GM19240 (cell line): Measurements from ENCODE around the gene TRIOBP.

Experiments
- DNase-seq: peaks from one replicate; pipeline ENCODE4 v3.0.0; 2011; ENCODE audit warnings: low spot score; ENCODE audit not compliant: insufficient read length

Gene TRIOBP

DNA sequence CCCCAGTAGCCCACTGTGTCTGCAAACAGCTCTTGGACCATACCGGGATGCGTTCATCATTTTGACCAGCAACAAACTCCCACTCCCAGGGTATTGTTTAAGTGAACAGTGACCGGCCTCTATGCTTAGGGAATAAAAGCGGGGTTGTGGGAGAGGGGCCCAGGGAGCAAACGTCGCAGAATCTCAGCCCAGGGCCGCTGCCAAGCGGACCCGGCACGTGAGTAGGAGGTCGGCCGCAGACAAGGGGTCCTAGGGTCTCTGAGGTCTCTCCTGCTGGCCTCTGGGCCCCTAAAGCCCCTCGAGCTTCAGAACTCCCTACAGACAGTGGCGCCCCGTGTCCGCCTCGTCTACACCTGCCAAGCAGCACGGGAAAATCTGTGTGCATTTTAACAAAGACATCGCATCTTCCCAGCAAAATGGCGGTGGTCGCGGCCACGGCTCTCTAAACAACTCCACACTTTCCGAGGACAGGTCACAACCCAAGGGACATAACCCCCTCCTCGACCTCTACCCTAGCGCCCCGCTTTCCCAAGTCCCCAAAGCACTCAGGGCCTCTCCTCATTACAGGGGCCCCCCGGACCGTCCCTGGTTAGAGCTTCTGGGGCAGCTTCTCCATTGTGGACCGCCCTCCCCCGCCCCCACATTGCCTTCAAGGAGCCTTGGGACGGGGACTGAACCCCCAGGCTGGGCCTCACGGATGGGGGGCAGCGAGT, 106.9 kb downstream of the TRIOBP start:
- no peak for DNase-seq

DNA sequence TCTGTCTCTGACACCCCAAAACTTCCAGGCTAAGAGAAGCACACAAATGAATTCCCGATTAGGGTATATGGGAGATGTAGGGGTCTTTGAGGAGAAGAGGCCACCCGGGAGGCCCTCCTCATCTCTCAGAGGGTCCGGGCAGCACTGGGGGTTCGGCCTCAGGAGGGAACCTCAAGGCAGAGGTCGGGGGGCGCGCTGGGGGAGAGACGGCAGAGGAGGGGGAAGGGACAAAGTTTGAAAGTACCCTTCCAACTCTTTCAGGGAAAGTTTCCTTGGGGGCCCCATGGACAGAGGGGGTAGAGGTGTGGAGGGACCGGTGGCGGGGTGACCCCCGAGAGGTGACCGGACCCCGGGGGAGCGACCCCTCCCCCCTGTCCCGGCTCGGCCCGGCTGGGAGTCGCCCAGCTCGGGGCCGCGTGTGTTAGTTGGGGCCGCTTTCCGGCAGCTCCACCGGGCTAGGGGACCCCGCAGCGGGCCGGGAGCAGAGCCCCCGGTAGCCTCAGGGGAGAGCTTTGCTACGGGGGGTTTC, 107.6 kb downstream of the TRIOBP start:
- no peak for DNase-seq

DNA sequence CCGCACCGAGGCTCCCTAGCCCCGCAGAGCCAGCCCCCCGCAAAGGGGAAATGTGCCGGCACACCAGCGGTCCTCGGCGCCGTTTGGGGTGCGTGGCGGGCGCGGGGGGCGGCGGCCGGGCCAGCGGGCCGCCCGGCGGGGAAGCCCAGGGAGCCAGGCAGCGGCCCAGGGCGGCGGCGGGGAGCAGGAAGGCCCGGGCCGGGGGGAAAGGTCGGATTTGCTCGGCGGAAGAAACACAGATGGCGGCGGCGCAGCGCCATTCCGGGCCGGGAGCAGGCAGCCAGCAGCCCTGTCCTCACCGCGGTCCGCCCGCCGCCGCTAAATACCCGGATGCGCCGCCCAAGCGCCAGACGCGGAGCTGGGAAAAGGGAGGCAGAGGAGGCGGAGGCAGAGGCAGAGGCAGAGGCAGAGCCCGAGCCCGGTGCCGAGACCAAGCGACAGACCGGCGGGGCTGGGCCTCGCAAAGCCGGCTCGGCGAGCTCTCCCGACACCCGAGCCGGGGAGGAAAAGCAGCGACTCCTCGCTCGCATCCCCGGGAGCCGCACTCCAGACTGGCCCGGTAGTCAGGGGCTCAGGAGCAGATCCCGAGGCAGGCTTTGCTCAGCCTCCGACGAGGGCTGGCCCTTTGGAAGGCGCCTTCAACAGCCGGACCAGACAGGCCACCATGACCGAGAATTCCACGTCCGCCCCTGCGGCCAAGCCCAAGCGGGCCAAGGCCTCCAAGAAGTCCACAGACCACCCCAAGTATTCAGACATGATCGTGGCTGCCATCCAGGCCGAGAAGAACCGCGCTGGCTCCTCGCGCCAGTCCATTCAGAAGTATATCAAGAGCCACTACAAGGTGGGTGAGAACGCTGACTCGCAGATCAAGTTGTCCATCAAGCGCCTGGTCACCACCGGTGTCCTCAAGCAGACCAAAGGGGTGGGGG, 108.3 kb downstream of the TRIOBP start:
- DNase-seq, result no peak

DNA sequence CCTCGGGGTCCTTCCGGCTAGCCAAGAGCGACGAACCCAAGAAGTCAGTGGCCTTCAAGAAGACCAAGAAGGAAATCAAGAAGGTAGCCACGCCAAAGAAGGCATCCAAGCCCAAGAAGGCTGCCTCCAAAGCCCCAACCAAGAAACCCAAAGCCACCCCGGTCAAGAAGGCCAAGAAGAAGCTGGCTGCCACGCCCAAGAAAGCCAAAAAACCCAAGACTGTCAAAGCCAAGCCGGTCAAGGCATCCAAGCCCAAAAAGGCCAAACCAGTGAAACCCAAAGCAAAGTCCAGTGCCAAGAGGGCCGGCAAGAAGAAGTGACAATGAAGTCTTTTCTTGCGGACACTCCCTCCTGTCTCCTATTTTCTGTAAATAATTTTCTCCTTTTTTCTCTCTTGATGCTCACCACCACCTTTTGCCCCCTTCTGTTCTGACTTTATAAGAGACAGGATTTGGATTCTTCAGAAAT, 109.0 kb downstream of the TRIOBP start:
- DNase-seq, result no peak

DNA sequence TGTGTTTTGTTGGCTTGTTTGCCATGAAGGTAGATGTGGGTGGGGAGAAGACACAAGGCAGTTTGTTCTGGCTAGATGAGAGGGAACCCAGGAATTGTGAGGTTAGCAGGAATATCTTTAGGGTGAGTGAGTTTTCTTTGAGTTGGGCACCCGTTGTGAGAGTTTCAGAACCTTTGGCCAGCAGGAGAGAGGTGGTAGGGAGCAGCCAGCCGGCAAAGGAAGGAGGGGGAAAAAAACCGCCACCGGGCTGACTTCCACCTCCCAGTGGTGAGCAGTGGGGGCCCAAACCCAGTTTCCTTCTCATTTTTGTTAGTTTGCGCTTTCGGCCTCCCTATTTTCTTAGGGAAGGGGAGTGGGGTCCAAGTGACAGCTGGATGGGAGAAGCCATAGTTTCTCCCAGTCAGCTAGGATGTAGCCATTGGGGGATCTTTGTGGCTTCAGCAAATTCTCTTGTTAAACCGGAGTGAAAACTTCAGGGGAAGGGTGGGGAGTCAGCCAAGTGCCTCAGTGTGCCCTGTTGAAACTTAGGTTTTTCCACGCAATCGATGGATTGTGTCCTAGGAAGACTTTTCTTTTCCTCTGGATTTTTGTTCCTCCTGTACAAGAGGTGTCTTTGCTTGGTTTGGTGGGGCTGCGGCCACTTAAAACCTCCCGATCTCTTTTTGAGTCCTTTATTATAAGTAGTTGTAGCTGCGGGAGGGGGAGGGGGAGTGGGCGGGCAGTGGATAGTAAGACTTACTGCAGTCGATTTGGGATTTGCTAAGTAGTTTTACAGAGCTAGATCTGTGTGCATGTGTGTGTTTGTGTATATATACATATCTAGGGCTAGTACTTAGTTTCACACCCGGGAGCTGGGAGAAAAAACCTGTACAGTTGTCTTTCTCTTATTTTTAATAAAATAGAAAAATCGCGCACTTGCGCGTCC, 109.8 kb downstream of the TRIOBP start:
- no peak for DNase-seq

DNA sequence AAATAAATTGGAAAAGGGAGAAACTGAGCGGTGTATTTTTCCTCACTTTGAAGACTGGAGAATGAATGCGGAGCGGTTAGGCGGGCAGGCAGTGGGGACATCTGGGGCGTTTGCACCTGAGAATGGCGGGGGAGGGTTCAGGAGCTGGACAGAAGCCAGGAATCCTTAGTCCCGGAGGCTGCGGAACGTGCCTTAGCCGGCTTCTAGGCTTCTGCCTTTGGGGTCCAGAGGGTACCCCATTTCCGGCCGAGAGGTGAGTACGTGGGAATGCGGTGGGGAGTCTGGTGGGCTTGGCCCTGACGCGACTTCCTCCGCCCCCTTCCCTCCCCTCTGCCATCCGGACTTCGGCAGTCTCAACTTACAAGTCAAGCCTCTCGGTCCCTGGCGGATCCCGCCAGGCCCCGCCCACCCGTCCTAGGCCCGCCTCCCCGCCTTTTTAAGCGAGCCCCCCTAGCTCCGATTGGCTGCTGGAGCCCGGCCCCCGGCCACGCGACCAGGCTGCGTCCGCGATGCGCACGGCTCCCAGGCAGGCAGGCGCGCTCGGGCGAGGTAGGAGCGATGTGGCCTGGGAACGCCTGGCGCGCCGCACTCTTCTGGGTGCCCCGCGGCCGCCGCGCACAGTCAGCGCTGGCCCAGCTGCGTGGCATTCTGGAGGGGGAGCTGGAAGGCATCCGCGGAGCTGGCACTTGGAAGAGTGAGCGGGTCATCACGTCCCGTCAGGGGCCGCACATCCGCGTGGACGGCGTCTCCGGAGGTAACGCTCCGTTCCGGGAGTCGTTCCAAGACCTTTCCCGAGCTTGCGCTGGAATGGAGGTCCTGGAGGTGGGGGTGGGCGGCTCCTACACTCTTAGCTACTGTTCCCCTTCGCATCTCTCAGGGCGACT, 110.8 kb downstream of the TRIOBP start, which contains the start of gene GCAT:
Gene GCAT, plus strand, starts transcription at position 525 of the 884 bp plus-strand sequence. Its CDS starts 34 bp downstream, at position 559.
- peak; percentile 99 for DNase-seq

DNA sequence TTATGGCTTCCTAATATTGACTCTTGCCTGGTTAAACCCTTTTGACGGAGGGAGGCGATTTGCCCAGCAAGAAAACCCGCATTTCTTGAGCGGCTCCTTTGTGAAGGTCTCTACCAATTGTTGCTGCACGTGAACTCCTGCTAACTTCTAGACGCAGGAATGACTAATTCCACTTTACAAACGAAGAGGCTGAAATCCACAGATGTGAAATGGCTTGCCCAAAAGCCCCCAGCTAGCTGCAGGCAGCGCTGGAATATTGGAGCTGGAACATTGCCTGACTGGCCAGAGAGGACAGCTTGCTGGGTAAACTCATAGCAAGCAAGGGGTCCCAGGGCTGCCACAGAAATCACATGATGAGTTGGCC, 111.4 kb downstream of the TRIOBP start:
- no peak for DNase-seq

DNA sequence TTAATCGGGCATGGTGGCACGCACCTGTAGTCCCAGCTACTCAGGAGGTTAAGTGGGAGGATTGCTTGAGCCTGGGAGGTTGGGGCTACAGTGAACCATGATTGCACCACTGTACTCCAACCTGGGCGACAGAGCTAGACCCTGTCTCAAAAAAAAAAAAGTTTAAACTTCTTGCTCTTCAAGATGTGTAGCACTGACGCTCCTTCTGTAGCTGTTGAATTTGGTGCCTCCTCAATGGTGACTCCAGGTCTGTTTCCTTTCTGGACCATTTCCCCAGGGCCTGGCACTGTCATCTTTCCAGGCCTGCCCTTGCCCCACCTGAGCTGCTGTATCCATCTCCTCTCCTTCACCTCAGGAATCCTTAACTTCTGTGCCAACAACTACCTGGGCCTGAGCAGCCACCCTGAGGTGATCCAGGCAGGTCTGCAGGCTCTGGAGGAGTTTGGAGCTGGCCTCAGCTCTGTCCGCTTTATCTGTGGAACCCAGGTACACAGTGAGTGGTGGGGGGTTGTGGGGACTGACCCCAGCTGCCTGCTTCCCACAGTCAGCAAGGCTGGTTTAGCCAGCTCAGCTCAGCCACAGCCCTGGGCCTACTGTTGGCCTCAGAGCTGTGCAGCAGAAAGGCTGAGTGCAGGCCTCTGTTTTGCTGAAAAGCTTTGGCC, 113.0 kb downstream of the TRIOBP start:
- no peak for DNase-seq

DNA sequence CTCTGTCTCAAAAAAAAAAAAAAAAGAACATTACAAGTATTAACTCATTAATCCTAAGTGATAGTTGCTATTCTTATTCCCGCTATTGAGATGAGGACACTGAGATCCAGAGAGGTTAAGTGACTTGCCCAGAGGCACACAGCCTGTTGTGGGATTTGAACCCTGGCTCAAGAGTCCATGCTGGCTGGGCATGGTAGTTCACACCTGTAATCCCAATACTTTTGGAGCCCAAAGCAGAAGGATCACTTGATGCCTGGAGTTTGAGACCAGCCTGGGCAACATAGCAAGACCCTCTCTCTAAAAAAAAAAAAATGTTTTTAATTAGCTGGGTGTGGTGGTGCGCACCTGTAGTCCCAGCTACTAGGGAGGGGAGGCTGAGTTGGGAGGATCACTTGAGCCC, 115.0 kb downstream of the TRIOBP start:
- DNase-seq, result no peak

DNA sequence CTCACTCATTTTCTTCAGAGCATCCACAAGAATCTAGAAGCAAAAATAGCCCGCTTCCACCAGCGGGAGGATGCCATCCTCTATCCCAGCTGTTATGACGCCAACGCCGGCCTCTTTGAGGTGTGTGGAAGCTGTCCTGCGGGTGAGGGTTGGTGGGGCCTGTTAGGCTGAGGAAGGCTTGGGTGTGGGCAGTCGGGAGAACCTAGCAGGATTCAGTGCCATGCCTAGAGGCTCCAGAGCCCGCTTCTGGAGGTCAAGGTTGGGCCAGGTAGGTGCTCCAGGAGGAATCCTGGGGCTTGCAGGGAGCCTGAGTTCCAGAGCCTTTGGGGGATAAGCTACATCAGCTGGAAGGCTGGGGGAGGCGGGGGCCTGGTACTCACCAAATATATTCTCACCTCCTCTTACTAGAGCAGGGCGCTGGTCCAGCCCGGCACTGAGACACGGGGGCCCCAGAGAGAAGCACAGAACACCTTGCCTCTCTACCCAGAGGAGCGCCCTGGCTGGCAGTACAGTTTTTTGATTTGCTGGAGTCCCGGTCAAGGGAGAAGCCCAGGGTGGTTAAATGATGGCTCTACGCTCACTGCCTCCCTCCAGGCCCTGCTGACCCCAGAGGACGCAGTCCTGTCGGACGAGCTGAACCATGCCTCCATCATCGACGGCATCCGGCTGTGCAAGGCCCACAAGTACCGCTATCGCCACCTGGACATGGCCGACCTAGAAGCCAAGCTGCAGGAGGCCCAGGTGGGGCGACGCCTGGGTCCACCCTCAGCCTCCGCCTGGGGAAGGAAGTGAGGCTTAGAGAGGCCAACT, 116.2 kb downstream of the TRIOBP start:
- DNase-seq, result no peak

DNA sequence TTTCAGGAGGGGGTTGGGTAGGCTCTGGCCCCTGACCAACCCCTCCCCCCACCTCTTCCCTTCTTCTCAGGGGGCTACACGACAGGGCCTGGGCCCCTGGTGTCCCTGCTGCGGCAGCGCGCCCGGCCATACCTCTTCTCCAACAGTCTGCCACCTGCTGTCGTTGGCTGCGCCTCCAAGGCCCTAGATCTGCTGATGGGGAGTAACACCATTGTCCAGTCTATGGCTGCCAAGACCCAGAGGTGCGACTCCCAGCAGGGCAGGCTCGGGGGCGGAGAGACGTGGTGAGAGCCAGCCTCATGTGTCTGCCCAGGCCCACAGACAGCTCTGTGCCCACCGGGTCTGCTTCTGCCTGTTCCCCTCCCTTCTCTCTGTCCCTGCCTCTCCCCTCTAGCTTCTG, 118.7 kb downstream of the TRIOBP start:
- no peak for DNase-seq

DNA sequence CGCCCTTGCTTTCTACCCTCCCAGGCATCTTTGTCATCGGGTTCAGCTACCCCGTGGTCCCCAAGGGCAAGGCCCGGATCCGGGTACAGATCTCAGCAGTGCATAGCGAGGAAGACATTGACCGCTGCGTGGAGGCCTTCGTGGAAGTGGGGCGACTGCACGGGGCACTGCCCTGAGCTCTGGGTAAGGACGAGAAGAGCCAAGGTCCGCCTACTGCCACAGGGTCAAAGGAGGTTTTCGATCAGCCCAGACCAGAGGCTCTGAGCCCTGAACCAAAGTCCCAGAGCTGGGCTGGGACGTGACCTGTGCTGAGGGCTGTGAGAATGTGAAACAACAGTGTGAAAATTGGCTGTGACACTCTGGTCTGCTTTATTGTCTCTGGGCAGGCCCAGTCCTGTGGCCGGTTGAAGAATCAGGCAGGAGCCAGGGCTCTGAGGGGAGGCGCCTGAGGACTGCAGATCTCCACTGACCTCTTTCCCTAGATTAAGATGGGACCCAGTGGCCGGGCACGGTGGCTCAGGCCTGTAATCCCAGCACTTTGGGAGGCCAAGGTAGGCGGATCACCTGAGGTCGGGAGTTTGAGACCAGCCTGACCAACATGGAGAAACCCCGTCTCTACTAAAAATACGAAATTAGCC, 119.8 kb downstream of the TRIOBP start:
- no peak for DNase-seq

DNA sequence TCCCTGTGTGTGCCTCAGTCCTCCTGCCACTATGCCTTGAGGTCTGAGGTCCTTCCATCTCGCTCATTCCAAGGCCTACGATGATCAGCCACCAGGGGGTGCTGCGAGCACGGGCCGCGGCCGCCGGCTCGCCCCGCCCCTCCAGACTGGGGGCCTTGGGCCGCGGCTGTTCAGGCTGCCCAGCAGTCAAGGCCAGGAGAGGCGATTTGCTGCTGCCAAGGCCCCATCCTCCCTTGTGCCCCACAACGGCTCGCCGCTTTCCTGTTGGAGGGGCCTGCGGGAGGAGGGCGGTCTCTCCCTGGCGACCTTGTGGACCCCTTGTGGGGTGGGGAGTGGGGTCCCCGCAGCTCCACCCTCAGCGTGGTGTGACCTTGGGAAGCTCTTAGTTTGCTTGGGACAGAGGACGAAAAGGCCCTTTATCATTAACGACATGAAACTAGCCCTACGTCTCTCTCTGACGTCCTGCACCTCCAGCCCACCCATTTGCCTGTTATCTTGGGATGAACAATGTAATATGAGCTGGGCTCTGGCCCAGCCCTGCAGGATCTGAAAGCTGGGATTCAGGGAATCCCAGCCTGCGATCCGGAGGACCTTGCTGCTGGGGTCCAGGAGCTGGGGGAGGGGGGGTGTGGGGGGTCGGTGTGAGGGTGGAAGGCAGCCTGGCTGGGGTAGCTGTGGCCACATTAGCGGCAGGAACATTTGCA, 121.0 kb downstream of the TRIOBP start:
- peak; percentile 88 for DNase-seq

DNA sequence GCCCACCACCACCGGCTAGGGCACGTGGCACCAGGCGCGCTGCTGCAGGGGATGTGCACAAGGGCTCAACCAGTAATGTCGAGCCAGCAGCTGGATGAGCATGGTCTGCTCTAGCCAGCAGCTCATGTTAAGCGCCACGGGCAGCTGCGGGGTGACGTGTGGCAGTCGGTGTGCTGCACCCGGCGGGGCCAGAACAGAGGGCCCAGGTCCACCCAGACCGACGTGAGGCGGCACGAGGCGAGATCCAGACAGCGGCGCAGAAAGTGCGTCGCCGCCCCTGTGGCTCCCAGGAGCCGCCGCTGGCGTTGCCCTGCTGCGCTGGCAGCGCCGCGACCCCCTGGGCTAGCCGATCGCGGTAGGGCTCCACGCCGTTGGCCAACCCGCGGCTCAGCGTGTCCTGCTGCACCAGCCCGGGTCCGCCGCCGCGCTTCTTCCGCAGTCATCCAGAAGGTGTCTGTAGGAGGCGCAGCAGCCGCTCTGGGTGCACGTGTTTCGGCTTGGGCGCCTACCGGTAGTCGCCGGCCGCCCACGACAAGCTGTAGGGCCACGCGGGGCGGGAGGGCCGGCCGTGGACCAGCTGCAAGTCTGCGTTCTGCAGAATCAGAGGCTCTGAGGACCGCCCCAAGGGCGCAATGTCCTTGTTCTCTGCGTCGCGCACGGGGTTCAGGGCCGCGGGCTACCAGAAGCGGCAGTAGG, 121.7 kb downstream of the TRIOBP start:
- no peak for DNase-seq

DNA sequence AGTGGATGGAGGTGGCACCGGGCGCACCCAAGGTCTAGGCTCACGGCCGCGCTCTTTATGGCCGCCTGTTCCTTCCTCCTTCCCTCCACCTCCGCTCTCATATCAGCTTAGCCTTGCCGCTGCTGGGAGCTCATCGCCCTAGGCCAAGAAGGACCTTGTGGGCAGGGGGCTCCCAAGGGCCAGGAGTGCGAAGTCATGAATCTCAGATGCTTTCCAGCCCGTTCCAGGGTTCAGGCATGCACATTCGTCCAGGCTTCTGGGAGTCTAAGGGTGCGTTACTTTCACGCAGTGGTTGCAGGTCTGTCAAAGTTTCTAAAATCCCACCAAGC, 122.2 kb downstream of the TRIOBP start:
- DNase-seq, result no peak

DNA sequence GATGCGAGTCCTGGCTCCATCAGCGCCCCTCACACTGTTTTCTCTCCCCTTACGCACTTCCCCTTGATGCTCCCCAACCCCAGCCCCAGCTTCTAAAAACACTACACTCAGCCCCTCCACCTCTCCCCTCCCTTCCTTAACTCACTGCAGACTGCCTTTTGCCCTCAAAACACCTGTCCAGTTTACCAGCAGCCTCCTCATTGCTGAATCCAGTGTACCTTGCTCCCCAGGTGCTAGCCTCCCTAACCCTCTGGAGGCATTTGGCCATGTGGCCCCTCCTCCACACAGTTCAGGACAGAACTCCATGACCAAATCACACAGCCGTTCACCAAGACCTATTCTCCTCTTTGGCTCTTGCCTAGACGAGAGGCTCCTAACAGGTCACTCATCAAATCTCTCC, 123.5 kb downstream of the TRIOBP start:
- DNase-seq, result no peak
